Activated CD8-positive, alpha-beta memory T cell treated with anti-CD3 and anti-CD28 coated beads for 24 hours (primary cell): Measurements from ENCODE around the gene ROPN1.
"Not testable (repeated sequence)": the region's sequence is repeated elsewhere in the genome, so short reads cannot be mapped to it uniquely, and the experiment has no call there.

Experiments
- DNase-seq: peaks from one replicate; pipeline ENCODE4 v3.0.0-alpha.2; 2020

The ROPN1 gene

DNA sequence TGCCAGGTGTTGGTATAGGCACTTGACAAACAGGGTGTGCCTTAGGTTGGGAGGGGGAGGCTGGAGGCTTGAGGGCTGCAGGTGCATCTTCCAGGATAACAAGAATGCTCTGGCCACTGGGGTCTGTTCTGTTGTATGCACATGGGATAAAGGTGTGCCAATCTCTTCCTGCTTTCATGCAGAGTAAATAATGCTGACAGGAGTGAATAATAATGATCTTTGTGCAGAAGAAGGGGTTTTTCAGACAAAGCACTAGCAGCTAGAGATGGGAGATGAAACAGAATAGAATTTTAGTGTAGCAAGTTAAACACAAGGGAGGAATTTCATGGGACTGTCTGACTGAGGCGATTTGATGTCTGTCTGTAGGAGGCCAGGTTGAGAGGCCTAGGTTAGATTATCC is 1.9 kb upstream of the ROPN1 start:
- no peak for DNase-seq

- DNase-seq, result no peak
Observed at GRCh38 chr3:123986427-123986826, 5.5 kb downstream of the ROPN1 start.

- DNase-seq, result no peak
Observed at GRCh38 chr3:123984957-123985356, 7.0 kb downstream of the ROPN1 start.

DNA sequence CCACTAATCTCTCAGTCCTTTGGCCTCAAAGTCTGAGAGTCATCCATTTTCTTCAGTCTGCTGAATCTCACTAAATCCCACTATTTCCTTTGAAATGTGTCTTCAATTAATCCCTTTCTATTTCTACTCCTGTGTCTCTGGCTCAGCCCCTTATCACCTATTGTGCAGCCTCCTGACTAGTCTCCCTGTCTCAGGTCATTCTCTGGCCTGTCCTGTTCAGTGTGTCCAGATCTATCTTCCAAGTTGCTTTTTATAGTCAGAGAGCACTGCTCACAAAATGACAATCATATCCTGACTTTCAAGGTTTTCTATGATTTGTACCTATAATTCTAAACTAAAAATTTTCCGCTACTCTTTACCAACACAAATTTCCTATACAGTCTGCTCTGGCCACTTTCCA is 7.6 kb downstream of the ROPN1 start:
- no peak for DNase-seq

DNA sequence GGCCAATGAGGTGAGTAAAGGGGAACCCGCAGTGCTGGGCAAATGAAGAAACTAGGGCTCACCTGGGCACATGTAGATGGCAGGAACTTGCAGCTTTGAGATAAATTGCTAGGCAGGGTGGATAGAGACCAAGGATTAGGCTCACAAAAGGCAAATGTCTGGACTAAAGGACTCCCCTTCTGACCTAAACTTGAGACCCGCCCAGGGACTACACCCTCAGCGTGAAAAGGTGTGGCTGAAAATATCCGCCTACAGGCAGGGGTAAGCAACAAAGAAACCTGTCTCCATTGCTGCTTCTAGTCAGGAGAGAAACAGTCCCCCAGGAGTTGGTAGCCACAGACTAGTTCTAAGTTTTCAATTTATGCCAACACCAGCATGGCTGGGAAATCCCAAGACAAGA is 10.6 kb downstream of the ROPN1 start:
- not testable (repeated sequence) for DNase-seq

- no peak for DNase-seq
Observed at GRCh38 chr3:123980539-123980938, 11.4 kb downstream of the ROPN1 start.

- DNase-seq, result peak; percentile 63
Observed at GRCh38 chr3:123979525-123980501, 12.1 kb downstream of the ROPN1 start.

- DNase-seq, result not testable (repeated sequence)
Observed at GRCh38 chr3:123976904-123977303, 15.0 kb downstream of the ROPN1 start.

DNA sequence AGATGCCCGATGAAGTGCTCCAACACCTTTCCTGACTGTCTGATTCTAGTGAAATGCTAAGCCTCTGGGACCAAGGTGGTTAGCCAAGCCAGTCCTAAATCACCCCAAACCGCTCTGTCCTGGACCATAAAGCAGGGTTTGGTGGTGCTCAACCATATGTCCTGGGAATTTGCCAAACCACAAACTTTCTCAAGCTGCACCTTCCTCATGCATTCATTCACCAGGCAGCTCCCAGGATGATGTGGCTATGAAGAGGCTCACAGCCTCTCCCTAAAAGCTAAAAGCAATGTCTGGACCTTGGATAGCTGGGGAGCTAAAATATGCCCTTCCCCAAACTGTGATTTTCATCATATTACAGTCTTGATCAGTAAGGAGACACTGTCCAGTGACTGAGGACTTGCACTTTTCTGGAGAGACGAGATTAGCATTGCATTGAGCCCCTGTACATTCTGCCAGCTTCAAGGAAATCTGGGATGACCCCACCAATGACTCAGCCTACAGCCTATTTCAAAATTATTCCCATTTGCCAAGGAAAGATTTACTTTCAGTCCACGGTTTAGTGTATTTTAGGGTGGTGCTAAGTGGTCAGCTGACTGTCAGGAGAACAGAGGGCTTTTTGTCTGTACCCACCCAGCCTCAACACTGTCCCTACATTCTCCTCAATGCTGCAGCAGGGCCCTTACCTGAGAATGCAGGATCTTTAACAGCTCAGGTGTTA is 15.6 kb downstream of the ROPN1 start:
- not testable (repeated sequence) for DNase-seq

DNA sequence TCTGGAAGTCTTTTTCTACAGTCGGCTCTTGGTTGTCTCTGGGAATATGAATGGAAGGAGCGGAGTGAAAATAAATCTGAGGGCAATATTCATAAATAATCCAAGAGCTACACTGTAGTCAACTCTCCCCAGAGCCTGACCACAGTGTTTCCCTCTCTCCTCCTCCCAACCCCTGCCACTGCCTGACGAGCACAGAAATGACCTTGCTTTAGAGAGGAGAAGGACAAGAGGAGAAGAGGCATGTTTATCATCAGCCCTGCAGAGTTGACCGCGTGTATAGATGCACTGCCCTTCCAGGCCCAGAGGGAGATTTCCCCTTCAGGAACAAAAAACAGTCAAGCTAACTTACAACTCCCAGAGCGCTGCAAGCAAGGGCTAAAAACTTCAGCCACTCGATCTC is 16.9 kb downstream of the ROPN1 start:
- DNase-seq, result not testable (repeated sequence)

GRCh38 chr3:123971406-123971805 is 20.5 kb downstream of the ROPN1 start:
- DNase-seq, result no peak

- DNase-seq, result not testable (repeated sequence)
Observed at GRCh38 chr3:123967260-123967659, 24.7 kb downstream of the ROPN1 start.

DNA sequence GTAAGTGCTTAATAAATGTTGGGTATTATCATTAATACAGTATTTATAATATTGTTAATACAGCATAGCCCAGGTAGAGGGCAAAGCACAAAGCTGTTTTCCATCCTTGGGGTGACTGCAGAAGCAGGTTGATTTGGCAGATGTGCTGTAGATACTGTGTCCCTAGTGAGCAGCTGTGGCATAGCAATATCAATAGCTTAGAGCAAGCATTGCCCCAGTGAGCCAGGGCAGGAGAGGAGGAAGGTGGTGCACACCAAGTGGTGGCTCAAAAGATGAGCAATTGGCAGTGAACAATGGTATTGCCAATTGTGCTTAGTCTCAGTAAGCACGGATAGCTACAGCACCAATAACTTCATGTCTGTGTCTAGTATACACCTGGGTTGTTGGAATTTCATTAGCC is 25.1 kb downstream of the ROPN1 start:
- DNase-seq, result not testable (repeated sequence)

DNA sequence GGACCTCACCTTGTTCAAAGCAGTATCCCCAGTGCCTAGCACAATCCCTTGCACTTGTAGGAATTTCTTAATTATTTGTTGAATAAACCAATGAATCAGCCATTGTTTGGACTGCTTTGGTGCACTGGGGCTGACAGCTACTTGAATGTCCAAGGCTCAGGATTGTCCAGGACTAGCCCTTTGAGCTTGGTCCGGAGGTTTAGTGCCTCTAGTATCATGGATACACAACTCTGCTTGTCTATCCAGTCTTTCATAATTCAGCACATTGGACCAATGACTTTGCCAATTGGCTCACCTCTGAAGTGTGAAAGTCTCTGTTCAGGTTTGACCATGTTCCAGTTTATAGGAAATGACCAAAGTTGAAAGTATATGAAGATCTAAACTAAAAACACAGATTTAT is 27.1 kb downstream of the ROPN1 start:
- not testable (repeated sequence) for DNase-seq

- DNase-seq, result no peak
Observed at GRCh38 chr3:123961508-123961856, 30.4 kb downstream of the ROPN1 start.

DNA sequence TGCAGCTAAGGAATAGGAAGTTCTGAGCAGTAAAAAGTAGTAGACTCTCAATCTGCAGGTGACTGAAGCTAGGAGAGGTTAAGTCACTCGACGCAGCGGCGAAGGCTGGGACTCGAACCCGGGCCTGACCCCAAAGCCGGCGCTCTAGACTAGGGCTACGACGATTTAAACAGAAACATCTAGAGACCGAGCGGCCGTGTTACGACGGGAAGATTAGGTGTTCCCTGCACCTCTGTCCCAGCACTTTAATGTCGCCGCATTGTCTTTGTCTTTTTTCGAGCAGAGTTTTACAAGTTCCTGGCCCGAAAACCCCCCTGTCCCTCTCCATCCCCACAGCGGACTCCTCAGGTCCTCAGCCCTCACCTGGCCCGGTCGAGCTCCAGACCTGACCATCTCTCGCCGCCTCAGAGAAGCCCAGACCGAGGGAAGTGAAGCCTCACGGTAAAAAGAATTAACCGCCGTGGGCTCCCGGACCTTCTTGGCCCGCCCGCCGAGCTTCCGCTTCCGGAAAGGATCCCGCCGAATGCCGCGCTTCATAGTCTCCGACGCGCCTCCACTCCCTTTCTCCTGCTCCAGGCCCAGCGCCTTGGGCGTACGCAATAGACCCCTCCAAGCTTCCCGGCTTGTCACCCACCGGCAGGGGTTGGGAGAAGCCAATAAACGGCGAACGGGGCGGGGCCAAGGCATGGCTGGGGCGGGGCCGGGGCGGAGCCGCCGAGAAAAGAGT is 31.0 kb downstream of the ROPN1 start, which contains the start of gene CCDC14:
CCDC14 (minus strand) TSS at position 449 of the 727 bp plus-strand sequence; CDS start at position 393, 56 bp downstream.
- DNase-seq, result peak; percentile 91

- no peak for DNase-seq
Observed at GRCh38 chr3:123953735-123954134, 38.2 kb downstream of the ROPN1 start.

DNA sequence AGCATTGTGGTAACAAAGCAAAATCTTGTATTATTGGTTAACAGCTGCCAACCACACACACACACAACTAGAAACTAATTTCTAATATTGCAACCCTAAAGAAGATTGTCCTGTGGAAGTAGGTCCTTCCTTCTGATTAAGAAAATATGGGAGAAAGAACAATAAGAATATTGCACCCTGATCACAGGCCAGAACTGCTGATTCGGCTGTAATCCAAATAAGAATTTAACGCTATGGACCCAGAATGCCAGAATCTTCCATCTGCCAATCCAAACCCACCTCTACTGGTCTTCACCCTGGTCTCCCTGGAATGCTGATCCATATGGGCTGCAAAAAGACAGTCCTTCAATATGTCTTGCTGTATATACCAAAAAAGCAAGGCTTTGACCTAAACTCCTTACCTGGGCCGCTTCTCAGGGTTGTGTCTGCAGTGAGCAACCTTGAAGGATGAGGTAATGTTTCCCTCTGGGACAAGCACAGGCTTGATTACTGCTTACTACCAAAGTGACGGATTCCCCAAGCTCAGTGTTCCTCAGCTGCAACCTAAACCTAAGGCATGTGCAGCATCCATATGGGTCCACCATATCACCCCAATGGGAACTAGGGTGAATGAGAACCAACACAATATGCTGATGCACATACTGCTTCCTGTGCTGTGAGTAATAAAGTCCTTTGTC is 38.9 kb downstream of the ROPN1 start:
- DNase-seq, result no peak

GRCh38 chr3:123951522-123952447 is 40.1 kb downstream of the ROPN1 start:
- DNase-seq, result no peak

- DNase-seq, result no peak
Observed at GRCh38 chr3:123949641-123950040, 42.3 kb downstream of the ROPN1 start.

- DNase-seq, result no peak
Observed at GRCh38 chr3:123948449-123948848, 43.5 kb downstream of the ROPN1 start.
